H9 (cell line): ENCODE data around the gene WDFY1. TPM values are rescaled to one million over a fixed set of nuclear protein-coding genes. Genes with fewer than 3 reads are reported as not detected.
A peak's percentile ranks its signal among the peaks of the same experiment; 100 is the strongest.

Experiments
- DNase-seq: peaks from one replicate; pipeline ENCODE4 v3.0.0-alpha.2; 2017
- H2AFZ ChIP-seq: one replicate; pipeline ENCODE4 v1.6.1; 2013; ENCODE audit warnings: mild to moderate bottlenecking, low read length, control low read depth, moderate library complexity
- H2AK5ac ChIP-seq: 2 replicates; pipeline ENCODE4 v1.6.1; 2013; ENCODE audit warnings: low read length, control low read depth, mixed read lengths; ENCODE audit not compliant: insufficient read length
- H2BK120ac ChIP-seq: one replicate; pipeline ENCODE4 v1.6.1; 2013; ENCODE audit warnings: low read depth, mild to moderate bottlenecking, low read length, control low read depth, inconsistent platforms; ENCODE audit not compliant: poor library complexity, severe bottlenecking
- H2BK12ac ChIP-seq: 2 replicates; pipeline ENCODE4 v1.6.1; 2013; ENCODE audit warnings: low read length, control low read depth, mixed read lengths, low read depth; ENCODE audit not compliant: insufficient read length
- H2BK15ac ChIP-seq: 2 replicates; pipeline ENCODE4 v1.6.1; 2013; ENCODE audit warnings: low read depth, low read length, control low read depth
- H2BK20ac ChIP-seq: one replicate; pipeline ENCODE4 v1.6.1; 2013; ENCODE audit warnings: low read depth, mild to moderate bottlenecking, low read length, control low read depth, inconsistent platforms; ENCODE audit not compliant: poor library complexity, severe bottlenecking
- H2BK5ac ChIP-seq: 2 replicates; pipeline ENCODE4 v1.6.1; 2013; ENCODE audit warnings: low read length, control low read depth, mixed read lengths; ENCODE audit not compliant: insufficient read length
- H3K14ac ChIP-seq: 2 replicates; pipeline ENCODE4 v1.6.1; 2013; ENCODE audit warnings: low read length, control low read depth; ENCODE audit not compliant: insufficient read depth
- H3K18ac ChIP-seq: 2 replicates; pipeline ENCODE4 v1.6.1; 2013; ENCODE audit warnings: low read depth, mild to moderate bottlenecking, mixed read lengths, low read length, control low read depth; ENCODE audit not compliant: insufficient read length
- H3K23ac ChIP-seq: 2 replicates; pipeline ENCODE4 v1.6.1; 2013; ENCODE audit warnings: low read length, control low read depth, mixed read lengths, low read depth; ENCODE audit not compliant: insufficient read length
- H3K23me2 ChIP-seq: 2 replicates; pipeline ENCODE4 v1.6.1; 2013; ENCODE audit warnings: low read depth, mild to moderate bottlenecking, mixed read lengths, low read length, control low read depth; ENCODE audit not compliant: insufficient read length, poor library complexity, severe bottlenecking
- H3K27ac ChIP-seq: 2 replicates; pipeline ENCODE4 v1.5.1; 2013; ENCODE audit warnings: low read length, control low read depth, mixed read lengths, low read depth; ENCODE audit not compliant: insufficient read length
- H3K27me3 ChIP-seq: 2 replicates; pipeline ENCODE4 v1.6.1; 2013; ENCODE audit warnings: low read length, control low read depth, inconsistent platforms; ENCODE audit not compliant: insufficient read depth
- H3K4ac ChIP-seq: 2 replicates; pipeline ENCODE4 v1.6.1; 2013; ENCODE audit warnings: low read depth, mild to moderate bottlenecking, control low read depth, inconsistent platforms, low read length, moderate library complexity
- H3K4me1 ChIP-seq: 2 replicates; pipeline ENCODE4 v1.6.1; 2013; ENCODE audit warnings: low read length, control low read depth, inconsistent platforms; ENCODE audit not compliant: insufficient read depth
- H3K4me2 ChIP-seq: 2 replicates; pipeline ENCODE4 v1.6.1; 2013; ENCODE audit warnings: low read length, control low read depth, mixed read lengths; ENCODE audit not compliant: insufficient read length, insufficient read depth
- H3K56ac ChIP-seq: 2 replicates; pipeline ENCODE4 v1.6.1; 2013; ENCODE audit warnings: low read depth, mild to moderate bottlenecking, mixed read lengths, low read length, control low read depth; ENCODE audit not compliant: insufficient read length
- H3K79me1 ChIP-seq: 2 replicates; pipeline ENCODE4 v1.6.1; 2013; ENCODE audit warnings: low read depth, mild to moderate bottlenecking, moderate library complexity, low read length, control low read depth, inconsistent platforms; ENCODE audit not compliant: insufficient read depth, poor library complexity, severe bottlenecking
- H3K79me2 ChIP-seq: 2 replicates; pipeline ENCODE4 v1.6.1; 2013; ENCODE audit warnings: low read length, control low read depth, inconsistent platforms; ENCODE audit not compliant: insufficient read depth
- H3K9ac ChIP-seq: 2 replicates; pipeline ENCODE4 v1.6.1; 2013; ENCODE audit warnings: low read length, control low read depth, mixed read lengths; ENCODE audit not compliant: insufficient read length; ENCODE audit errors: extremely low read depth
- H3K9me3 ChIP-seq: one replicate; pipeline ENCODE4 v1.6.1; 2013; ENCODE audit warnings: low read depth, low read length, inconsistent platforms; ENCODE audit not compliant: control insufficient read depth
- H3T11ph ChIP-seq: one replicate; pipeline ENCODE4 v1.6.1; 2013; ENCODE audit warnings: mild to moderate bottlenecking, low read length, control low read depth, inconsistent platforms
- H4K20me1 ChIP-seq: one replicate; pipeline ENCODE4 v1.6.1; 2013; ENCODE audit not compliant: control insufficient read depth, insufficient read length, insufficient read depth
- H4K5ac ChIP-seq: 2 replicates; pipeline ENCODE4 v1.6.1; 2013; ENCODE audit warnings: low read depth, mild to moderate bottlenecking, mixed read lengths, low read length, control low read depth; ENCODE audit not compliant: insufficient read length
- H4K8ac ChIP-seq: replicated peaks from 2 replicates; pipeline ENCODE4 v1.6.1; 2013; ENCODE audit warnings: low read length, control low read depth, mixed read lengths, low read depth; ENCODE audit not compliant: insufficient read length
- H4K91ac ChIP-seq: 2 replicates; pipeline ENCODE4 v1.6.1; 2013; ENCODE audit warnings: low read depth, mild to moderate bottlenecking, moderate library complexity, mixed read lengths, low read length, control low read depth; ENCODE audit not compliant: insufficient read length
- H3K27ac Mint-ChIP-seq, 3 experiments: 2 replicates in 2 of 3; 3 replicates in 1 of 3; pipeline ENCODE4 v1.8.0; 2020 to 2021; ENCODE audit warnings: mixed read lengths in 3 of 3, mild to moderate bottlenecking in 1 of 3, moderate library complexity in 1 of 3
- H3K27me3 Mint-ChIP-seq: 2 replicates; pipeline ENCODE4 v1.8.0; 2021; ENCODE audit warnings: low read depth, mild to moderate bottlenecking, moderate library complexity, mixed read lengths
- H3K36me3 Mint-ChIP-seq, 3 experiments: 2 replicates in 2 of 3; 3 replicates in 1 of 3; pipeline ENCODE4 v1.8.0; 2020 to 2021; ENCODE audit warnings: low read depth in 3 of 3, mixed read lengths in 3 of 3; ENCODE audit not compliant: insufficient read depth in 1 of 3
- H3K4me1 Mint-ChIP-seq, 2 experiments: 2 replicates each; pipeline ENCODE4 v1.8.0; 2020; ENCODE audit warnings: mixed read lengths in 2 of 2
- H3K4me3 Mint-ChIP-seq, 2 experiments: 2 replicates in 1 of 2; 3 replicates in 1 of 2; pipeline ENCODE4 v1.8.0; 2020 to 2021; ENCODE audit warnings: mild to moderate bottlenecking in 2 of 2, mixed read lengths in 2 of 2, moderate library complexity in 1 of 2
- H3K9me3 Mint-ChIP-seq, 2 experiments: 2 replicates in 1 of 2; 3 replicates in 1 of 2; pipeline ENCODE4 v1.8.0; 2020; ENCODE audit warnings: mild to moderate bottlenecking in 2 of 2, mixed read lengths in 2 of 2, moderate library complexity in 1 of 2
- WGBS: extraction: QIAGEN DNeasy Blood & Tissue Kit; methylation state at CpG from one replicate; pipeline ENCODE4 v1.1.7; 2013; ENCODE audit warnings: missing lambda C conversion rate, low lambda C conversion rate, mixed read lengths; ENCODE audit not compliant: insufficient read length; ENCODE audit errors: extremely low coverage; 5-methylcytosine and 5-hydroxymethylcytosine counted together
- total RNA-seq: library from RNA; stranded (reverse); gene quantifications from 2 replicates; pipeline ENCODE4 v1.2.1, GENCODE V29; 2021
- TF ChIP-seq, protein P1 (sequence below): fragments of 200-600 bp; sonication (generic); conservative IDR thresholded peaks from 3 replicates; pipeline ENCODE4 v1.8.0; 2021; ENCODE audit warnings: antibody characterized with exemption, mild to moderate bottlenecking

The WDFY1 gene
- total RNA-seq, 1 experiment from 2014 or later = 54.1 TPM

DNA sequence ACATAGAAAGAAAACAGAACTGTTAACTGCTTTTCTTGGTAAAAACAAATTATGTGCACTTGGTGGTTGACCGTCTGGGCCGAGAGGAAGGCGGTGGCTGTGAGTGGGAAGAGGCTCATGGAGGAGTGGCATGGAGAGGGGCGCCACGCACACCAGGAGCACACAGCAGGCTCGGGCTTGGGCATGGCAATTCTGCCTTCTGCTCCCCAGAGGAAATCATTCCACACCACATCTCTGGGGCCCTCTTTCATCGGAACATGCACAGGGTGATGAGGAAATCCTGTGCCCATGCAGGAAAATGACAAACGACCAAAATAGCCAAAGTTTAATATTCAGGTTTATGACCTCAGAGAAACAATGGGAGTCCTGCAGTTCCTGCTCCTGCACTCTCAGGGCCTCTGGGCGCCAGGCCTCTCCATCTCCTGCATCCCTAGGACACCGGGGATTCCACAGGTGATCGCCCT is 26.4 kb downstream of the WDFY1 start:
- TF ChIP-seq, protein P1, sequence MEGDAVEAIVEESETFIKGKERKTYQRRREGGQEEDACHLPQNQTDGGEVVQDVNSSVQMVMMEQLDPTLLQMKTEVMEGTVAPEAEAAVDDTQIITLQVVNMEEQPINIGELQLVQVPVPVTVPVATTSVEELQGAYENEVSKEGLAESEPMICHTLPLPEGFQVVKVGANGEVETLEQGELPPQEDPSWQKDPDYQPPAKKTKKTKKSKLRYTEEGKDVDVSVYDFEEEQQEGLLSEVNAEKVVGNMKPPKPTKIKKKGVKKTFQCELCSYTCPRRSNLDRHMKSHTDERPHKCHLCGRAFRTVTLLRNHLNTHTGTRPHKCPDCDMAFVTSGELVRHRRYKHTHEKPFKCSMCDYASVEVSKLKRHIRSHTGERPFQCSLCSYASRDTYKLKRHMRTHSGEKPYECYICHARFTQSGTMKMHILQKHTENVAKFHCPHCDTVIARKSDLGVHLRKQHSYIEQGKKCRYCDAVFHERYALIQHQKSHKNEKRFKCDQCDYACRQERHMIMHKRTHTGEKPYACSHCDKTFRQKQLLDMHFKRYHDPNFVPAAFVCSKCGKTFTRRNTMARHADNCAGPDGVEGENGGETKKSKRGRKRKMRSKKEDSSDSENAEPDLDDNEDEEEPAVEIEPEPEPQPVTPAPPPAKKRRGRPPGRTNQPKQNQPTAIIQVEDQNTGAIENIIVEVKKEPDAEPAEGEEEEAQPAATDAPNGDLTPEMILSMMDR = no peak
- no peak overlapping the region for H3K18ac ChIP-seq
- H3K79me1 ChIP-seq = peaks cover 5% of the 10 kb centered on the region
- H4K91ac ChIP-seq = no peak overlapping the region
- H4K20me1 ChIP-seq = no peaks in the 10 kb centered on the region
- H2AK5ac ChIP-seq = no peak overlapping the region
- no peak overlapping the region for H3K27ac ChIP-seq
- no peak for DNase-seq
- no peak overlapping the region for H3K4ac ChIP-seq
- H2BK5ac ChIP-seq = no peak overlapping the region
- no peak overlapping the region for H3K23ac ChIP-seq
- Mint-ChIP-seq H3K9me3 (no peaks in the 10 kb centered on the region), H3K27ac (peak overlapping the region in 1 of 3 experiments; percentile 66; a peak in 2 of 7 replicates), H3K4me1 (peaks cover 7 to 12% of the 10 kb centered on the region in 2 experiments), H3K36me3 (peaks cover 15 to 28% (median 28%) of the 10 kb centered on the region in 3 experiments; a peak in 6 of 7 replicates), H3K27me3 (no peaks in the 10 kb centered on the region), H3K4me3 (no peak overlapping the region)
- no peaks in the 10 kb centered on the region for H3K4me1 ChIP-seq
- no peak overlapping the region for H2BK20ac ChIP-seq
- H3K27me3 ChIP-seq = no peaks in the 10 kb centered on the region
- no peak overlapping the region for H2BK15ac ChIP-seq
- H3T11ph ChIP-seq = no peak overlapping the region
- H3K14ac ChIP-seq = no peak overlapping the region
- H3K9me3 ChIP-seq = no peaks in the 10 kb centered on the region
- peaks cover 8% of the 10 kb centered on the region; the same call in 1 of the 2 replicates for H3K79me2 ChIP-seq
- H2BK12ac ChIP-seq = no peak overlapping the region
- no CpG with 5 or more reads among the region's 11 CpGs for WGBS
- H3K56ac ChIP-seq = no peak overlapping the region
- no peak overlapping the region for H2AFZ ChIP-seq
- H3K23me2 ChIP-seq = no peaks in the 10 kb centered on the region
- H4K8ac ChIP-seq = no peak overlapping the region
- no peak overlapping the region for H4K5ac ChIP-seq
- H3K9ac ChIP-seq = no peak overlapping the region
- H3K4me2 ChIP-seq = no peak overlapping the region
- H2BK120ac ChIP-seq = no peak overlapping the region
